Measurements from ENCODE around the gene PRR13. TPM values are rescaled to one million over a fixed set of nuclear protein-coding genes. Genes with fewer than 3 reads are reported as not detected.

Gene PRR13, protein sequence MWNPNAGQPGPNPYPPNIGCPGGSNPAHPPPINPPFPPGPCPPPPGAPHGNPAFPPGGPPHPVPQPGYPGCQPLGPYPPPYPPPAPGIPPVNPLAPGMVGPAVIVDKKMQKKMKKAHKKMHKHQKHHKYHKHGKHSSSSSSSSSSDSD
- total RNA-seq = 60.4 and 65.7 TPM in 2 replicates

DNA sequence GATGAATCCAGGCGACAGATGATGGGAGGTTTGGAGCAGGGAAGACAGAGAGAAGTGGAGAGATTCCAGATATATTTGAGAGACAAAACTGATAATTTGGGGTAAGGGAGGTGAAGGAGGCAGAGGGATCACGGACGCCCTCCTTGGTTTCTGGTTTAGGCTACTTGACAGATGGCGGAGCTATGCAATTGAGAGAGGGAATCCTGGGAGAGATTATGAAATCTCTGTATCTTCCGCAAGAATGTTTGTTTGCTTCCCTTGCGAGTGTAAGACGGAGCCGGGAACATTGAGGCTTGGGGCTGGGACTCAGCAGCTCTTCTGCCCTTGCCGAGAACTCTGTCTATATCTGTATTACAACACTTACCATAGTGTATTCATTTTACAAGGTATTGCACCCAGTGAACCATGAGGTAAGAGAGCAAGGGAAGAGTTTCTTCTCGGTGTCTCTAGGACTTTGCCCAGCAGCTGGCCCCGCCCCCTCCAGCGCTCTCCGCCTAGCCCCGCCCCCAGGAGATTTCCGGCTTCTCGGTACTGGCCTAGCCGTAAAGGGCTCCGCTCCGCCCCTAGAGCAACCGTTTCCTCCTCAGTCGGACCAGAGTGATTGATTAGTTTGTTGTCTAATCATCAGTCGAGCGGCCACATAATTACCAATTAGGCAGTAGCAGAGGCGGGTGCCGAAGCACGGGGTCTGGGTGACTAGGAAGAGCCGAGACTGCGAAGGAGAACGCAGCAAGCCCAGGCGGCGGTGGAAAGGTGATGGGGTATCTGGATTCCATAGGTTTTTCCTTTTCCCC, at the start of gene PRR13:
PRR13 (plus strand) TSS at position 695 of the 794 bp plus-strand sequence. CDS start 981 bp downstream, outside the sequence.

DNA sequence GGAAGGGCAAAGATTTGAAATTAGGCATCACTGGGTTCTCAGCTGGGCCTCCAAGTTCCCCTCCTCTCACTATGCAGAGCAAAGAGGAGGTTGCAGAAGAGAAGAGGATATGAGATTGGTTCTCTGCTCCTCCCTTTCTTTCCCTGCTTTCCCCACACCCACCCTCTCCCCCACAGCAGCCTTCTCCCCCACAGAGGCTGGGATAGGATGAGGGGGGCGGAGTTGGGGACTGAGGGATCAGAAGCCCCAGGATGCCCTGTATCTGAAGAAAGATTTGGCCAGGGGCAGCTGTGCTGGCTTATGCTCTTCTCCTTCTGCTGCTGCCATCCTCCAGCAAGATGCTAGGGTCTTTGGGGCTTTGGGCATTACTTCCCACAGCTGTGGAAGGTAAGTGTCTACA, 17.9 kb upstream of the PRR13 start, which contains the start of gene AMHR2:
AMHR2 (plus strand) TSS at position 259 of the 400 bp plus-strand sequence; CDS start at position 339, 80 bp downstream.

DNA sequence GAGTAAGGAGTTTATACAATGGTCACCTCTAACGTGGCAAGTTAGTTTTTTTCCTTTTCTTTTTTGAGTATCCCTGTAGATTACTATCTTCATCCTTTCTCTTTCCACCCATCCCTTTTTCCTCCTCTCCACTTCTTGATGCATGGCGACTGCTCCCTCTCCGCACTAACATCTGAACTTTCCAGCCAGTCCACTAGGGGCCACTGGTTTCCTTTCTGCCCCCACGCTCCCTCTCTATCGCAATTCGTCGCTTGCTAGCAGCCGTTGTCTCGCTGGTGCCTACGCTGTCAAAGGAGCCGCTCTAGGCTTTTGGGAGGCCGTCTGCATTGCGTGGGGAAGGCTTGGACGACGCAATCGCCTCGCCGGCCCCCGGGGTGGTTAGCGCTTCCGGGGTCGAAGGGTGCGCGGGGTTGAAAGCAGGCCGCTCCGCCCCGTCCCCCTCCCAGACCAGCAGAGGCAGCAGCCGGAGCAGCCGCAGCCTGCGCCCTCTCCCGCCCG, 10.2 kb downstream of the PRR13 start, which contains the start of gene PCBP2:
PCBP2 (plus strand) TSS at position 442 of the 498 bp plus-strand sequence. CDS start 2,699 bp downstream, outside the sequence.

Other genes starting within 250 kb of the PRR13 start
- gene ITGB7, start 234.5 kb upstream of the PRR13 start, total RNA-seq = 1.3 and 4.1 TPM in 2 replicates
- 69.8 and 70.6 TPM in 2 replicates for gene RARG, start 209.5 kb upstream of the PRR13 start, total RNA-seq
- 3.7 and 6.2 TPM in 2 replicates for gene ESPL1, start 173.4 kb upstream of the PRR13 start, total RNA-seq
- 514 and 560 TPM in 2 replicates for gene PFDN5, start 146.2 kb upstream of the PRR13 start, total RNA-seq
- 34.8 and 41.3 TPM in 2 replicates for gene MYG1, start 142.0 kb upstream of the PRR13 start, total RNA-seq
- 32.1 and 33.1 TPM in 2 replicates for gene AAAS, start 120.1 kb upstream of the PRR13 start, total RNA-seq
- under 0.01 TPM in 1 of 2 replicates, not detected in the other for gene SP7, start 105.4 kb upstream of the PRR13 start, total RNA-seq
- 48.2 and 51.1 TPM in 2 replicates for gene SP1, start 61.6 kb upstream of the PRR13 start, total RNA-seq
- not detected in 2 replicates for gene AMHR2, start 17.9 kb upstream of the PRR13 start, total RNA-seq
- gene PCBP2, start 10.4 kb downstream of the PRR13 start, total RNA-seq = 264 and 324 TPM in 2 replicates
- 27.2 and 30.7 TPM in 2 replicates for gene MAP3K12, start 57.7 kb downstream of the PRR13 start, total RNA-seq
- gene TARBP2, start 59.5 kb downstream of the PRR13 start, total RNA-seq = 19.6 and 30.1 TPM in 2 replicates
- not detected in 2 replicates for gene NPFF, start 65.8 kb downstream of the PRR13 start, total RNA-seq
- gene ATF7, start 184.6 kb downstream of the PRR13 start, total RNA-seq = 24.3 TPM in 2 replicates
- 120 and 127 TPM in 2 replicates for gene ATP5MC2, start 234.3 kb downstream of the PRR13 start, total RNA-seq

All from articular chondrocyte of knee joint (primary cell).